ENCODE results near the gene SKI.

SKI gene

GRCh38 chr1:2267862-2268261, 39.7 kb downstream of the SKI start:
- TF ChIP-seq, protein P1, sequence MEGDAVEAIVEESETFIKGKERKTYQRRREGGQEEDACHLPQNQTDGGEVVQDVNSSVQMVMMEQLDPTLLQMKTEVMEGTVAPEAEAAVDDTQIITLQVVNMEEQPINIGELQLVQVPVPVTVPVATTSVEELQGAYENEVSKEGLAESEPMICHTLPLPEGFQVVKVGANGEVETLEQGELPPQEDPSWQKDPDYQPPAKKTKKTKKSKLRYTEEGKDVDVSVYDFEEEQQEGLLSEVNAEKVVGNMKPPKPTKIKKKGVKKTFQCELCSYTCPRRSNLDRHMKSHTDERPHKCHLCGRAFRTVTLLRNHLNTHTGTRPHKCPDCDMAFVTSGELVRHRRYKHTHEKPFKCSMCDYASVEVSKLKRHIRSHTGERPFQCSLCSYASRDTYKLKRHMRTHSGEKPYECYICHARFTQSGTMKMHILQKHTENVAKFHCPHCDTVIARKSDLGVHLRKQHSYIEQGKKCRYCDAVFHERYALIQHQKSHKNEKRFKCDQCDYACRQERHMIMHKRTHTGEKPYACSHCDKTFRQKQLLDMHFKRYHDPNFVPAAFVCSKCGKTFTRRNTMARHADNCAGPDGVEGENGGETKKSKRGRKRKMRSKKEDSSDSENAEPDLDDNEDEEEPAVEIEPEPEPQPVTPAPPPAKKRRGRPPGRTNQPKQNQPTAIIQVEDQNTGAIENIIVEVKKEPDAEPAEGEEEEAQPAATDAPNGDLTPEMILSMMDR (IDR thresholded peaks at IDR 0.05; ENCODE audit: low read depth, low read length) = no peak
- no peak for TF ChIP-seq EZH2phosphoT487 (IDR thresholded peaks at IDR 0.05; ENCODE audit: low read depth)
- no peak overlapping the region for H3K9ac ChIP-seq (ENCODE audit: low read length)
- peaks cover 63% of the 10 kb centered on the region for H4K20me1 ChIP-seq (ENCODE audit: insufficient read depth, low read length)
- H3K36me3 ChIP-seq (replicated peaks; ENCODE audit: low read depth, low read length) = no peaks in the 10 kb centered on the region
- H3K4me2 ChIP-seq (ENCODE audit: low read length) = no peak overlapping the region
- H3K27me3 ChIP-seq (ENCODE audit: low read depth, low read length) = no peaks in the 10 kb centered on the region
- peaks cover 89% of the 10 kb centered on the region for H3K79me2 ChIP-seq (ENCODE audit: low read length)
- H3K27ac ChIP-seq (ENCODE audit: low read length) = no peak overlapping the region
- H3K4me1 ChIP-seq (ENCODE audit: low read length) = no peaks in the 10 kb centered on the region
- H3K9me3 ChIP-seq (ENCODE audit: insufficient read depth, low read length) = no peaks in the 10 kb centered on the region
- H3K4me3 ChIP-seq (ENCODE audit: low read length) = no peak overlapping the region
- H2AFZ ChIP-seq (ENCODE audit: low read depth, low read length) = no peak overlapping the region

DNA sequence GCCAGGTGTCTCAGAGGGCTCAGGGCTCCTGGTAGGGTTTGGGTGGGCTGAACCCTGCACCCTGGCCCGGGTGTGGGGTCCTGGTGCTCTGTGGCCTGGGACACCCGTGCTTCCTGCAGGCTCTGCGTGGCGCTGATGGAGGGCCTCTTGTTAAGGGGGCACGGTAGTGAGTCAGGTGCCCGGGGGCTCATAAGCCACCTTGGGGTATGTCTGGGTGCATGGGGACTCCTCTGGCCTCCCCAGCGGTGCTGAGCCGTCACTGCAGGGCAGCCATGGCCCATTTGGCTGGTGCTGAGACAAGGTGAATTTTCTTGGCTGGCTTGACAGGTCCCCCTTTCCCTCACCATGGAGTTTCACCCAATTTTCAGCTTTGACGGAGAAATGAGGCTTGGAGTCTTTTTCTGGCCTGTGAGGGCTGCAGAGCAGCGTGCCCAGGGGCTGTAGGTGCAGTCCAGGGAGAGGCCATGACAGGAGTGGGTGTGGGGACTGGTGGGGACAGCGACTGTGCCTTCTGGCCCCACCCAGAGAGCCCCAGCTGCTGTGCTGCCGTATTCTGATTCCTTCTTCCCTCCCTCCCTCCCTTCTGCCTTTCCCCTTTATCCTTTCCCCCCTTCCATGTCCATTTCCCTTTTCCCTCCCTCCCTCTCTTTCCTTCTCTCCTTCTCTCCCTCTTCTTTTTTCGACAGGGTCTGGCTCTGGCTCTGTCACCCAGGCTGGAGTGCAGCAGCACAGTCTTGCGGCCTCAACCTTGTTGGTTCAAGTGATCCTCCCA, 40.4 kb downstream of the SKI start:
- H3K4me3 ChIP-seq (ENCODE audit: low read length) = no peak overlapping the region
- no peak overlapping the region for H3K9ac ChIP-seq (ENCODE audit: low read length)
- no peak overlapping the region for H2AFZ ChIP-seq (ENCODE audit: low read depth, low read length)
- no peaks in the 10 kb centered on the region for H3K9me3 ChIP-seq (ENCODE audit: insufficient read depth, low read length)
- peaks cover 90% of the 10 kb centered on the region for H3K79me2 ChIP-seq (ENCODE audit: low read length)
- TF ChIP-seq EZH2phosphoT487 (IDR thresholded peaks at IDR 0.05; ENCODE audit: low read depth) = no peak
- TF ChIP-seq, protein P1 (IDR thresholded peaks at IDR 0.05; ENCODE audit: low read depth, low read length) = no peak
- no peaks in the 10 kb centered on the region for H3K4me1 ChIP-seq (ENCODE audit: low read length)
- no peak overlapping the region for H3K27ac ChIP-seq (ENCODE audit: low read length)
- no peaks in the 10 kb centered on the region for H3K36me3 ChIP-seq (replicated peaks; ENCODE audit: low read depth, low read length)
- H3K4me2 ChIP-seq (ENCODE audit: low read length) = no peak overlapping the region
- peaks cover 69% of the 10 kb centered on the region for H4K20me1 ChIP-seq (ENCODE audit: insufficient read depth, low read length)
- H3K27me3 ChIP-seq (ENCODE audit: low read depth, low read length) = no peaks in the 10 kb centered on the region

GRCh38 chr1:2269193-2269921, 41.2 kb downstream of the SKI start:
- H4K20me1 ChIP-seq (ENCODE audit: insufficient read depth, low read length) = peaks cover 77% of the 10 kb centered on the region
- H3K4me1 ChIP-seq (ENCODE audit: low read length) = no peaks in the 10 kb centered on the region

GRCh38 chr1:2269922-2270259, 41.8 kb downstream of the SKI start:
- Histone ChIP-seq H3K36me3 (replicated peaks; ENCODE audit: low read depth, low read length) (no peaks in the 10 kb centered on the region), H3K4me3 (ENCODE audit: low read length) (no peak overlapping the region), H3K4me1 (ENCODE audit: low read length) (no peaks in the 10 kb centered on the region), H3K9me3 (ENCODE audit: insufficient read depth, low read length) (no peaks in the 10 kb centered on the region), H3K9ac (ENCODE audit: low read length) (no peak overlapping the region), H3K79me2 (ENCODE audit: low read length) (peaks cover 92% of the 10 kb centered on the region), H3K27ac (ENCODE audit: low read length) (no peak overlapping the region), H2AFZ (ENCODE audit: low read depth, low read length) (no peak overlapping the region), H3K27me3 (ENCODE audit: low read depth, low read length) (no peaks in the 10 kb centered on the region), H4K20me1 (ENCODE audit: insufficient read depth, low read length) (peaks cover 82% of the 10 kb centered on the region), H3K4me2 (ENCODE audit: low read length) (no peak overlapping the region)
- no peak for TF ChIP-seq EZH2phosphoT487 (IDR thresholded peaks at IDR 0.05; ENCODE audit: low read depth)
- TF ChIP-seq, protein P1 (IDR thresholded peaks at IDR 0.05; ENCODE audit: low read depth, low read length) = no peak

More at GRCh38 chr1:2269193-2269921, 41.2 kb downstream of the SKI start:
- Histone ChIP-seq H3K27ac (ENCODE audit: low read length) (no peak overlapping the region), H3K27me3 (ENCODE audit: low read depth, low read length) (no peaks in the 10 kb centered on the region), H2AFZ (ENCODE audit: low read depth, low read length) (no peak overlapping the region), H3K79me2 (ENCODE audit: low read length) (peaks cover 92% of the 10 kb centered on the region), H3K9me3 (ENCODE audit: insufficient read depth, low read length) (no peaks in the 10 kb centered on the region), H3K9ac (ENCODE audit: low read length) (no peak overlapping the region), H3K36me3 (replicated peaks; ENCODE audit: low read depth, low read length) (no peaks in the 10 kb centered on the region), H3K4me3 (ENCODE audit: low read length) (no peak overlapping the region), H3K4me2 (ENCODE audit: low read length) (no peak overlapping the region)
- TF ChIP-seq, protein P1 (IDR thresholded peaks at IDR 0.05; ENCODE audit: low read depth, low read length) = no peak
- TF ChIP-seq EZH2phosphoT487 (IDR thresholded peaks at IDR 0.05; ENCODE audit: low read depth) = no peak

All from OCI-LY3 (cell line).